Measurements from ENCODE around the gene SEC14L6. TPM values are rescaled to one million over a fixed set of nuclear protein-coding genes. Genes with fewer than 3 reads are reported as not detected.

SEC14L6 gene
- total and polyA plus RNA-seq, 9 of the 15 experiments (the other 6 are each of a cell fraction or from before 2014, with no cell fraction given), result 0.29 to 6.1 (median 1.9) TPM

DNA sequence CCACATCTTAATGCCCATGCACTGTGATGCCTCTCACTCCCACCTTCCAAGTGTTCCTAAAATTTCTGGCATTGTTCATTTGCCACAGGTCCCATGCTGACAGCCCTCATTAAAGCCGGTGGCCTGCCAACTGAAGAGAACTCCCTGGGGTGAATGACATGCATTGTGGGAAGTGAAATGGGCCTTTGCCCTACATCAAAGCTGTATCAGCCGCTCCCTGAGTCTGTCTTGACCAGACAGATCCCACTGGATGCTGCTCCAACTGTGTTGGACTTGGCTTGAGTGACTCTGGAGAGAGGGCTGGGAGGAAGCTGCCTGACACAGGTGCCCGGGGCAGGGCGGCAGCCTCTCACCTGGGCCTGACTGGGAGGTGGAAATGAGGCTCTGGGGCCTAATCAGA, 32.3 kb downstream of the SEC14L6 start:
- no peak overlapping the region for H3K9ac ChIP-seq (ENCODE audit: insufficient read depth in 1 of 2, low read depth in 2 of 2, low read length in 2 of 2)
- H3K4me2 ChIP-seq (ENCODE audit: insufficient read depth, low read length), result no peak overlapping the region
- no peaks in the 10 kb centered on the region for H3K27me3 ChIP-seq (ENCODE audit: control insufficient read depth in 2 of 2, insufficient read depth in 2 of 2, low read length in 2 of 2)
- H2AFZ ChIP-seq (ENCODE audit: low read depth, low read length), result no peak overlapping the region
- no TSS peak for BruUV-seq (replicated peaks)
- POLR2A ChIA-PET, result no interaction called here
- no peaks in the 10 kb centered on the region for H4K20me1 ChIP-seq (replicated peaks; ENCODE audit: control insufficient read depth, insufficient read depth, low read length)
- TF ChIP-seq, protein P1, sequence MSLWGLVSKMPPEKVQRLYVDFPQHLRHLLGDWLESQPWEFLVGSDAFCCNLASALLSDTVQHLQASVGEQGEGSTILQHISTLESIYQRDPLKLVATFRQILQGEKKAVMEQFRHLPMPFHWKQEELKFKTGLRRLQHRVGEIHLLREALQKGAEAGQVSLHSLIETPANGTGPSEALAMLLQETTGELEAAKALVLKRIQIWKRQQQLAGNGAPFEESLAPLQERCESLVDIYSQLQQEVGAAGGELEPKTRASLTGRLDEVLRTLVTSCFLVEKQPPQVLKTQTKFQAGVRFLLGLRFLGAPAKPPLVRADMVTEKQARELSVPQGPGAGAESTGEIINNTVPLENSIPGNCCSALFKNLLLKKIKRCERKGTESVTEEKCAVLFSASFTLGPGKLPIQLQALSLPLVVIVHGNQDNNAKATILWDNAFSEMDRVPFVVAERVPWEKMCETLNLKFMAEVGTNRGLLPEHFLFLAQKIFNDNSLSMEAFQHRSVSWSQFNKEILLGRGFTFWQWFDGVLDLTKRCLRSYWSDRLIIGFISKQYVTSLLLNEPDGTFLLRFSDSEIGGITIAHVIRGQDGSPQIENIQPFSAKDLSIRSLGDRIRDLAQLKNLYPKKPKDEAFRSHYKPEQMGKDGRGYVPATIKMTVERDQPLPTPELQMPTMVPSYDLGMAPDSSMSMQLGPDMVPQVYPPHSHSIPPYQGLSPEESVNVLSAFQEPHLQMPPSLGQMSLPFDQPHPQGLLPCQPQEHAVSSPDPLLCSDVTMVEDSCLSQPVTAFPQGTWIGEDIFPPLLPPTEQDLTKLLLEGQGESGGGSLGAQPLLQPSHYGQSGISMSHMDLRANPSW (CRISPR knock-in tag; IDR thresholded peaks at IDR 0.05), result no peak
- no peak for TF ChIP-seq SMARCA4 (IDR thresholded peaks at IDR 0.05)
- TF ChIP-seq MBD2 (IDR thresholded peaks at IDR 0.05; ENCODE audit: borderline replicate concordance, low read depth), result no peak
- TF ChIP-seq U2AF1 (optimal IDR thresholded peaks at IDR 0.05; ENCODE audit: low read depth, low read length), result no peak
- TF ChIP-seq, protein P2, sequence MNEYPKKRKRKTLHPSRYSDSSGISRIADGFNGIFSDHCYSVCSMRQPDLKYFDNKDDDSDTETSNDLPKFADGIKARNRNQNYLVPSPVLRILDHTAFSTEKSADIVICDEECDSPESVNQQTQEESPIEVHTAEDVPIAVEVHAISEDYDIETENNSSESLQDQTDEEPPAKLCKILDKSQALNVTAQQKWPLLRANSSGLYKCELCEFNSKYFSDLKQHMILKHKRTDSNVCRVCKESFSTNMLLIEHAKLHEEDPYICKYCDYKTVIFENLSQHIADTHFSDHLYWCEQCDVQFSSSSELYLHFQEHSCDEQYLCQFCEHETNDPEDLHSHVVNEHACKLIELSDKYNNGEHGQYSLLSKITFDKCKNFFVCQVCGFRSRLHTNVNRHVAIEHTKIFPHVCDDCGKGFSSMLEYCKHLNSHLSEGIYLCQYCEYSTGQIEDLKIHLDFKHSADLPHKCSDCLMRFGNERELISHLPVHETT (CRISPR knock-in tag; conservative IDR thresholded peaks at IDR 0.05 in 1 of 2, IDR thresholded peaks at IDR 0.05 in 1 of 2), result no peak
- TF ChIP-seq MED1 (CRISPR knock-in tag; IDR thresholded peaks at IDR 0.05; ENCODE audit: borderline replicate concordance), result no peak
- TF ChIP-seq ZNF165 (CRISPR knock-in tag; IDR thresholded peaks at IDR 0.05; ENCODE audit: borderline replicate concordance), result no peak
- TF ChIP-seq ELF2 (CRISPR knock-in tag; IDR thresholded peaks at IDR 0.05), result no peak
- TF ChIP-seq, protein P3, sequence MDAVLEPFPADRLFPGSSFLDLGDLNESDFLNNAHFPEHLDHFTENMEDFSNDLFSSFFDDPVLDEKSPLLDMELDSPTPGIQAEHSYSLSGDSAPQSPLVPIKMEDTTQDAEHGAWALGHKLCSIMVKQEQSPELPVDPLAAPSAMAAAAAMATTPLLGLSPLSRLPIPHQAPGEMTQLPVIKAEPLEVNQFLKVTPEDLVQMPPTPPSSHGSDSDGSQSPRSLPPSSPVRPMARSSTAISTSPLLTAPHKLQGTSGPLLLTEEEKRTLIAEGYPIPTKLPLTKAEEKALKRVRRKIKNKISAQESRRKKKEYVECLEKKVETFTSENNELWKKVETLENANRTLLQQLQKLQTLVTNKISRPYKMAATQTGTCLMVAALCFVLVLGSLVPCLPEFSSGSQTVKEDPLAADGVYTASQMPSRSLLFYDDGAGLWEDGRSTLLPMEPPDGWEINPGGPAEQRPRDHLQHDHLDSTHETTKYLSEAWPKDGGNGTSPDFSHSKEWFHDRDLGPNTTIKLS (IDR thresholded peaks at IDR 0.05; ENCODE audit: borderline replicate concordance, low read depth), result no peak
- TF ChIP-seq ZNF609 (CRISPR knock-in tag; IDR thresholded peaks at IDR 0.05; ENCODE audit: borderline replicate concordance), result no peak
- TF ChIP-seq TAF7 (tag; IDR thresholded peaks at IDR 0.05), result no peak
- no peaks in the 10 kb centered on the region; a peak in 2 of 5 replicates for H3K4me1 ChIP-seq (replicated peaks in 1 of 2; ENCODE audit: control insufficient read depth in 2 of 2, insufficient read depth in 2 of 2, low read length in 2 of 2)
- no peak for DNase-seq (ENCODE audit: extremely low read depth in 1 of 4, low spot score in 3 of 4)
- H3K36me3 ChIP-seq (ENCODE audit: control insufficient read depth, insufficient read depth, low read length), result no peaks in the 10 kb centered on the region
- in situ Hi-C loops (cut with MboI) (no loop called here), intact Hi-C loops (cut with micrococcal nuclease) (no loop called here)
- no peak overlapping the region for H3K4me3 ChIP-seq
- FAIRE-seq, result no peak
- no peak overlapping the region for H3K27ac ChIP-seq (ENCODE audit: extremely low read depth, low read depth, low read length)
- no peaks in the 10 kb centered on the region for H3K9me3 ChIP-seq (replicated peaks; ENCODE audit: control insufficient read depth, insufficient read depth, low read depth, low read length)
- 39% methylated on average over 2 of the region's 4 CpGs for WGBS (ENCODE audit: insufficient coverage, low coverage, missing lambda C conversion rate)
- H3K9me1 ChIP-seq (ENCODE audit: control insufficient read depth, insufficient read depth, low read length), result no peaks in the 10 kb centered on the region
- ATAC-seq, result no peak
- CTCF ChIA-PET (ENCODE audit: low intra/inter-chr PET ratio), result no interaction called here
- no peaks in the 10 kb centered on the region for H3K79me2 ChIP-seq (ENCODE audit: control insufficient read depth, insufficient read depth, low read length)
